WI38 (cell line): ENCODE measurements around the gene KBTBD12.

ENCODE experiments used
- H3K4me3 ChIP-seq: 2 replicates; pipeline ENCODE4 v1.5.1; 2011; ENCODE audit warnings: low read depth, mild to moderate bottlenecking, control low read depth, low read length
- TF ChIP-seq, protein P1 (sequence below): IDR thresholded peaks from 2 replicates; pipeline ENCODE4 v1.5.1; 2012; ENCODE audit warnings: low read depth, mild to moderate bottlenecking, control low read depth, low read length

The KBTBD12 gene

DNA sequence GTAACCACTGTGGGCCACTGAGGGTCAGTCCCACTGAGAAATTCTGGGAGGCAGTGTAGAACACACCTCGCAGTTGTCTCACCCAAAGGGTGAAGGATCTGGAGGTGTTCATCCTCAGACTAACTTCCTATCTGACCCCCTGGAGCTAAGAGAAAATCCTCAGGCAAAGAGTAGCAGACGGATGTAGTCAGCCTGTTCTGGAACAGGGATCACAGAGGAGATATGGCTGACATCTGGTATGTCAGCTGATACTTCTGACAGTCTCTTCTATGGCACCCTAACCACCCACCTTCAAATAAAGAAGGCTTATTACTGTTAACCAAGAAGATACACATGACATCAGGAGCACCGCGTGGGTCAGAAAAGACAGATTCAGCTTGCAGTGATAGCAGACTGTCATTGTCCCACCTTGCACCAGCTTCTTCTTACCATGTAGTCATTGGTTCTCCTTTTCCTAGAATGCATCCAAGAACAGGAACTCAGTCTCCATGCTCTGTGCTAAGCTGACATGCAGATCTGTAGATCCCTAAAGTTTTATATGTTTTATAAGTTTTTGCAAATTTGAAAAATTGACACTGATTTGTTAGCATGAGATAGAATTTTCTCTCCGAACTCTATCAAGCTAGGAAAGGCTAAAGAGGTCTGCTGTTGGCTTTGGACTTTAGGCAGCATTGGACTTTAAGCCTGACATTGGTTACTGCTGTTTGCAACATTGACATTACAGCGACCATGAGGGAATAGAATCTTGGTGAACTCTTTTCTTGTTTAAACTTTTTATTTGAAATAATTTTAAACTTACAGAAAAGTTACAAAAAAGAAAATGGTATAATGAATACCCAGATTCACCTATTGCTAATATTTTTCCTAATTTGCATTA, 60.4 kb downstream of the KBTBD12 start:
- TF ChIP-seq, protein P1, sequence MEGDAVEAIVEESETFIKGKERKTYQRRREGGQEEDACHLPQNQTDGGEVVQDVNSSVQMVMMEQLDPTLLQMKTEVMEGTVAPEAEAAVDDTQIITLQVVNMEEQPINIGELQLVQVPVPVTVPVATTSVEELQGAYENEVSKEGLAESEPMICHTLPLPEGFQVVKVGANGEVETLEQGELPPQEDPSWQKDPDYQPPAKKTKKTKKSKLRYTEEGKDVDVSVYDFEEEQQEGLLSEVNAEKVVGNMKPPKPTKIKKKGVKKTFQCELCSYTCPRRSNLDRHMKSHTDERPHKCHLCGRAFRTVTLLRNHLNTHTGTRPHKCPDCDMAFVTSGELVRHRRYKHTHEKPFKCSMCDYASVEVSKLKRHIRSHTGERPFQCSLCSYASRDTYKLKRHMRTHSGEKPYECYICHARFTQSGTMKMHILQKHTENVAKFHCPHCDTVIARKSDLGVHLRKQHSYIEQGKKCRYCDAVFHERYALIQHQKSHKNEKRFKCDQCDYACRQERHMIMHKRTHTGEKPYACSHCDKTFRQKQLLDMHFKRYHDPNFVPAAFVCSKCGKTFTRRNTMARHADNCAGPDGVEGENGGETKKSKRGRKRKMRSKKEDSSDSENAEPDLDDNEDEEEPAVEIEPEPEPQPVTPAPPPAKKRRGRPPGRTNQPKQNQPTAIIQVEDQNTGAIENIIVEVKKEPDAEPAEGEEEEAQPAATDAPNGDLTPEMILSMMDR, result no peak
- no peak overlapping the region for H3K4me3 ChIP-seq

DNA sequence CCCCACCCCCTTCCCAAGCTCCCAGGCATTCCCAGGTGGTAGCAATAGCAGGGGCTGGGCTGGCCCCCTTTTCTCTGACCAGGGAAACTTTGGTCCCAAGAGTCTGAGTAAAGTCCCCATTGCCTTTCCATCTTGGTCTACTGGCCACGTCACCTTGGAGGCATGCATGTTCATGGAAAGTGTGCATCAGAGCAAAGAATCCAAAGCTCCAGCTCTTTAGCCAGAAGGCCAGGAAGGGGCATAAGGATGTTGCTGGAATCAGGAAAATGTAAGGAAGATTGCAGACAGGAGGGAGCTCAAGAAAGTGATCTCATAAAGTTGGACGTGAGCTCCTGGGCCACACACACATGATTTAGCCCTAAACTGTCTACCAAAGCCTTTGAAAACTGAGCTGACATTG, 63.6 kb downstream of the KBTBD12 start:
- H3K4me3 ChIP-seq, result no peak overlapping the region
- TF ChIP-seq, protein P1, result no peak

DNA sequence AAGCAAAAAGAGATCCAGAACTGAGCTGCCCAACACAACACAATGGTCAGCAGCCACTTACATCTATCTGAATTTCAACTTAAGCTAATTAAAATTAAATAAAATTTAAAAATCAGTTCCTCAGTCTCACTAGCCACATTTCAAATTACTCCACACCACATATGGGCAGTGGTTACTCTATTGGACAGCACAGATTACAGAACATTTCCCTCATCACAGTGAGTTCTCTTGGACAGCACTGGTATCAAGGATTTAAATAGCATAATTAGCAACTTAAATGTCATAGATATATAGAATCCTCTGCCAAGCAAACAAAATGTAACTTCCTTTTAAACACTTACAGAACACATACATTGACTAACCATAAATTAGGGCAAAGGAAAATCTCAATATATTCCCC, 64.4 kb downstream of the KBTBD12 start:
- TF ChIP-seq, protein P1, result no peak
- no peak overlapping the region for H3K4me3 ChIP-seq

DNA sequence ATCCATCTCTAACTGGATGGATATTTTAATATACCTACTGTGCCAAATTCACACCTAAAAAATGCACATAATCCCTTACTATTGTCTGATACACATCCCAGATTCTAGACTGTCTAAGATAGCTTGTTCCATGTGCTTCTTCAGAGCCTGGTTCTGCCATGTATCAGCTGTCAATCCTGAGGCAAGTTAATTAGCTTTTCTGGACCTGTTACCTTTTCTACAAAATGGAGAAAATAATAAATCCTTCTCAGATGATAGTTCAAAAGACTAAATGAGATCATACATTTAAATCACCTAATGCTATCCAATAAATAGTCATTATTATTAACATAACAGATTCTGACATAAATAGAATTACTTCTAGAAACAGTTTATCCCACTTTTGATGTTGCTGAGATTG, 66.1 kb downstream of the KBTBD12 start:
- H3K4me3 ChIP-seq, result no peak overlapping the region
- TF ChIP-seq, protein P1, result no peak

DNA sequence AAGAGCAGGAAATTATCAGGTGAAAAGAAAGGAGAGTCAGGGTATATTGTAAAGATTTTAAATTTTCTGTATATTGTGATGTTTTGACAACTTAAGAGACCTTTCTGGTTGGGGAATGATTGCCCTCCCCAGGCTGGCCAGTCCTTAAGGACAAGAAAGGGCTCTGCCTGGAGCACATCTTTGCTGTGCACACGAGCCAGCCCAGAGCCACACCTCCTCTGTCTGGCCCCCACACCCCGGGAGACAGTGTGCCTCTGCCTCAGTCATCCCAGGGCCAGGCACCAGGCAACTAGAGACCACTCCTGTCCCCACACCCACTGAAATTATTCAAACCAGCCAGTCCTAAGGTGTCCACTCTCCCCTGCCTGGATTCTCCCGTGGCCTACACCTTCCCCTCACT, 67.1 kb downstream of the KBTBD12 start:
- H3K4me3 ChIP-seq, result no peak overlapping the region
- TF ChIP-seq, protein P1, result no peak

DNA sequence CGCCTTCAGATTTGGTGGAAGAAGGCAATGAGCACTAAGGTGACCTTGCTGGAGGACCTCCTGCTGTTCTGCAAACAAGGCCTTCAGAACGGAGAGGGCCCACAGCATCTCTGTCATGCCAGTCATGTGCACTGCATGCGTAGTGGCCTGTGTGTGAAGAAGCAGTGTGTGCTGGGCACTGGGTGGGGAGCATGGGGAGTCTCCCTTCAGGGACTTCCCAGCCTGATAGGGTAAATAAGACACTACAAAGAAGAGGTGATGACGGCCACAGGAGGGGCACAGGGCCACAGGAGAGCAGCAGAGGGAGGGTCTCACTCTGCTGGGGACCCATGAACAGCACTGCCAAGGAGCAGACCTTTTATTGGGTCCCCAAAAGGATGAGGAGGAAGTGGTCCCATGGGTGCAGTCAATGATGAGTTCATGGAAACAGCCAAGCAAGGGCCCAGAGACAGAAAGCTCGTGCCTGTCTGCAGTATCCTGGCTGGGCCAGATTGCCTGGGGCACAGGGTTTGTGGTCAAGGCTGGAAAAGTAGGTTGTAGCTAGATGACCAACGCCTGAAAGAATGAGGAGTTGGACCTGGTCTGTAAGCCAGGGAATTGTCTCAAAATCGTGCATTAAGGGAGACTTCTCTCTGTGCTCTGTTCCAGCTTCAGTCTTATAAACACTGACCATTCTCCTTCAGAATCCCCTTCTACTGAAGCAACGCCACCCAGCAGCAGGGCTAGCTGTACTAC, 69.4 kb downstream of the KBTBD12 start:
- TF ChIP-seq, protein P1, result no peak
- no peak overlapping the region for H3K4me3 ChIP-seq

DNA sequence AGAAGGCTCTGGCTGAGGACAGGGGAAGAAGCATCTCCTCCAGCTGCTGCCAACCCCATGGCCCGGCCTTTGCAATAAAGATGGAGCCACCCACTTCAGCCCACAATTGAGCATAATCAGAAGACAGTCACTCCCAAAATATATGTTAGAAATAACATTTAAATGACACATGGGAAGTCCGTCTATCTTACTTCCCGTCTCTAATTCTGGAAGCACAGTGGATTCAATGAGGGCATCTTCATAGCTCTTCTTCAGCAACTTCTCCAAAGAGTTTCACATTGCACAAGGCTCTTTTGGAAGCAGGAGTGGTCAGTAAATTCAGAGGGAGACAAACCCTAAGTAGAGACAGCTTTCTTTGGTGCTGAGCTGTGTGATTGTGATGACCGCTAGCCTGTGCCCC, 70.2 kb downstream of the KBTBD12 start:
- no peak overlapping the region for H3K4me3 ChIP-seq

More for the DNA sequence above, 70.2 kb downstream of the KBTBD12 start:
- TF ChIP-seq, protein P1, result no peak
